Measurements from ENCODE around the gene TAGAP. TPM values are rescaled to one million over a fixed set of nuclear protein-coding genes. Genes with fewer than 3 reads are reported as not detected.

TAGAP gene
- total and polyA plus RNA-seq, 2 donors (not counting 3 experiments of a cell fraction or from before 2014, with no cell fraction given) = not detected

DNA sequence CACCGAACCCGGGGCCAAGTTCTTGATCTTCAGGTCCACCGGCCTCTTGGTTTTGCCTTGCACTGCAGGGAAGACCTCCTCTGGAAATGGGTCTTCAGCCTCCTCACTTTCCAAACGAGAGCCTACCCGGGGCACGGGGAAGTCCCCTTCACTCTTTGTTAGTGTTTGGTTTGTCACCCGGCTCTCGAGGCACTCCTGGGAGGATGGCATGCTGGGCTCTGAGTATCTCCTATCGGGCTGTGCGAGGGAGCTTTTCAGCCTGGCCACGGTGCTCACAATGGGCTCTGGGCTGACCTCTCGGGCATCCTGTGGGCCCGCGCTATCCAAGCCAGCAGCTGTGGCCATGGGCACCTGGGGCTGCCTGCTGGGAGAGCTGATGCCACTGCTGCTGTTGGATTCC lies 8.1 kb downstream of the TAGAP start:
- Histone ChIP-seq H3K27me3 (ENCODE audit: control insufficient read depth in 2 of 2, insufficient read depth in 2 of 2, low read length in 2 of 2) (peaks cover 3% of the 10 kb centered on the region in 2 experiments), H3K9me3 (replicated peaks; ENCODE audit: control insufficient read depth, insufficient read depth, low read length) (no peaks in the 10 kb centered on the region), H3K9me1 (replicated peaks; ENCODE audit: control insufficient read depth, extremely low read depth, insufficient read depth, low read length) (no peaks in the 10 kb centered on the region), H3K4me3 (replicated peaks in 1 of 3; ENCODE audit: insufficient read depth in 1 of 3, low read depth in 1 of 3, low read length in 3 of 3) (no peak overlapping the region), H3K4me1 (ENCODE audit: control insufficient read depth, extremely low read depth, insufficient read depth, low read length) (no peaks in the 10 kb centered on the region), H3K4me2 (ENCODE audit: insufficient read depth, low read length) (no peak overlapping the region), H3K27ac (ENCODE audit: insufficient read depth, low read depth, low read length) (no peak overlapping the region), H4K20me1 (replicated peaks; ENCODE audit: control insufficient read depth, extremely low read depth, insufficient read depth, low read length) (no peaks in the 10 kb centered on the region), H3K36me3 (ENCODE audit: control insufficient read depth in 2 of 2, extremely low read depth in 1 of 2, insufficient read depth in 2 of 2, low read length in 2 of 2) (no peaks in the 10 kb centered on the region), H3K79me2 (ENCODE audit: control insufficient read depth, insufficient read depth, low read length) (no peaks in the 10 kb centered on the region), H2AFZ (ENCODE audit: low read depth, low read length) (no peak overlapping the region), H3K9ac (replicated peaks; ENCODE audit: extremely low read depth, insufficient read depth, low read length) (no peak overlapping the region)
- intact Hi-C loops (cut with micrococcal nuclease) = no loop called here
- FAIRE-seq (no peak), DNase-seq (ENCODE audit: low read depth, low spot score) (no peak)
- TF ChIP-seq CTCF (IDR thresholded peaks at IDR 0.05; ENCODE audit: extremely low read depth in 1 of 2, insufficient read depth in 1 of 2, low read depth in 1 of 2, low read length in 2 of 2) (no peak), MYC (IDR thresholded peaks at IDR 0.05; ENCODE audit: low read depth, low read length) (no peak), POLR2AphosphoS5 (IDR thresholded peaks at IDR 0.05; ENCODE audit: insufficient read depth, low read depth, low read length) (no peak), POLR2A (IDR thresholded peaks at IDR 0.05; ENCODE audit: low read depth, low read length) (no peak), EZH2 (IDR thresholded peaks at IDR 0.05; ENCODE audit: borderline replicate concordance, low read depth, low read length, severe bottlenecking) (no peak), GATA2 (IDR thresholded peaks at IDR 0.05; ENCODE audit: insufficient read depth, insufficient read length, low read depth, low read length) (no peak), FOS (IDR thresholded peaks at IDR 0.05; ENCODE audit: borderline replicate concordance, insufficient read depth, low read length) (no peak), JUN (IDR thresholded peaks at IDR 0.05; ENCODE audit: borderline replicate concordance, insufficient read depth, insufficient read length, low read depth) (no peak)
- TF ChIP-seq, protein P1, sequence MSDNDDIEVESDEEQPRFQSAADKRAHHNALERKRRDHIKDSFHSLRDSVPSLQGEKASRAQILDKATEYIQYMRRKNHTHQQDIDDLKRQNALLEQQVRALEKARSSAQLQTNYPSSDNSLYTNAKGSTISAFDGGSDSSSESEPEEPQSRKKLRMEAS (IDR thresholded peaks at IDR 0.05; ENCODE audit: insufficient read depth, insufficient read length) = no peak
- dilution Hi-C loops (cut with MboI; ENCODE audit: extremely low pct_ligation_motif_present, low sequenced_read_pairs) = no loop called here
- no TSS peak for BruUV-seq (replicated peaks)
- ChIA-PET POLR2A (no interaction called here), CTCF (no interaction called here)
